ENCODE results near the gene LMLN.

DNA sequence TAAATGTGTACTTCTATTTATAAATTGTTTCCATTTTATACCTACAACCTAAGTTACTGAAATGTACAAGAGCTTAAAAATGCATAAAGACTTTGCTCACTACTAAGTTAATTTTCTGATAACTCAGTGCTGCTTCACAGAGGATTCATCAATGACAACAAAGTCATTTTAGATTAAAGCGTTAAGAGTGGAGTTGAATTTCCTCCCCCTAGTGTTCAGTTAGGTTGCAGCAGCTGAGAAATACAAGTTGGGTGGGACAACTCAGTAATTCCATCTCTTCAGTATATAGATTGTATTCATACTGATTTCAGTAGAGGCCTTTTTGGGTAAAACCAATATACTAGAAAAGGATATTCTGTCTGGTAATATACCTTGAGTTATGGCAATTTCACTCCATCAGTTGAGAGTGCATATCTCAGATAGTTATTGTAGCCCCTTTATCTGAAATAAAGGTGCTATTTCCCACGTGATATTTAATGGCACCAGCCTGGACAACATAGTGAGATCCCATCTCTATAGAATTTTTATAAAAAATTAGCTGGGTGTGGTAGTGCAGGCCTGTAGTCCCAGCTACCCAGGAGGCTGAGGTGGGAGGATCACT is 17.0 kb upstream of the LMLN start:
- TF ChIP-seq YY1 (IDR thresholded peaks at IDR 0.05; ENCODE audit: insufficient read depth, insufficient read length): no peak
- TF ChIP-seq ZNF274 (IDR thresholded peaks at IDR 0.05; ENCODE audit: low read depth, low read length): no peak
- TF ChIP-seq SUZ12 (IDR thresholded peaks at IDR 0.05; ENCODE audit: extremely low read depth, insufficient read depth, insufficient read length): no peak
